Neuronal stem cell (in vitro differentiated cells): ENCODE results near the gene SRBD1.

ENCODE experiments used
- DNase-seq: peaks from one replicate; pipeline ENCODE4 v3.0.0-alpha.2; 2013; ENCODE audit warnings: low spot score
- H2AFZ ChIP-seq: one replicate; pipeline ENCODE4 v1.6.1; 2013; ENCODE audit warnings: mild to moderate bottlenecking, low read length, inconsistent platforms
- H2AK5ac ChIP-seq: 2 replicates; pipeline ENCODE4 v1.6.1; 2013; ENCODE audit warnings: low read depth, mild to moderate bottlenecking, inconsistent platforms, low read length, moderate library complexity, mixed read lengths
- H2BK120ac ChIP-seq: 2 replicates; pipeline ENCODE4 v1.6.1; 2013; ENCODE audit warnings: low read depth, mild to moderate bottlenecking, inconsistent platforms, low read length, moderate library complexity, mixed read lengths
- H2BK12ac ChIP-seq: one replicate; pipeline ENCODE4 v1.6.1; 2013; ENCODE audit warnings: low read length, inconsistent platforms
- H2BK15ac ChIP-seq: 2 replicates; pipeline ENCODE4 v1.6.1; 2013; ENCODE audit warnings: mild to moderate bottlenecking, low read length, inconsistent platforms, mixed read lengths
- H2BK5ac ChIP-seq: one replicate; pipeline ENCODE4 v1.6.1; 2013; ENCODE audit warnings: inconsistent platforms, mild to moderate bottlenecking, low read length, moderate library complexity
- H3K14ac ChIP-seq: one replicate; pipeline ENCODE4 v1.6.1; 2013; ENCODE audit warnings: low read length, inconsistent platforms
- H3K18ac ChIP-seq: 2 replicates; pipeline ENCODE4 v1.6.1; 2013; ENCODE audit warnings: low read length, inconsistent platforms
- H3K23ac ChIP-seq: 2 replicates; pipeline ENCODE4 v1.6.1; 2013; ENCODE audit warnings: low read depth, mild to moderate bottlenecking, mixed read lengths, low read length, inconsistent platforms; ENCODE audit not compliant: poor library complexity
- H3K27ac ChIP-seq: replicated peaks from 3 replicates; pipeline ENCODE4 v1.5.1; 2013; ENCODE audit warnings: low read length, inconsistent platforms
- H3K27me3 ChIP-seq, 3 experiments: 2 replicates each; pipeline ENCODE4 v1.6.1; 2013; ENCODE audit warnings: low read length in 3 of 3, mild to moderate bottlenecking in 2 of 3, inconsistent platforms in 1 of 3, low read depth in 1 of 3, mixed read lengths in 1 of 3, moderate library complexity in 1 of 3; ENCODE audit not compliant: control insufficient read depth in 3 of 3, insufficient read depth in 3 of 3
- H3K36me3 ChIP-seq, 2 donors: replicated peaks in 1 of 2; 2 replicates each; pipeline ENCODE4 v1.6.1; 2013; ENCODE audit warnings: low read length in 2 of 2; ENCODE audit not compliant: control insufficient read depth in 2 of 2, insufficient read depth in 2 of 2
- H3K4ac ChIP-seq: 2 replicates; pipeline ENCODE4 v1.6.1; 2013; ENCODE audit warnings: inconsistent platforms, mild to moderate bottlenecking, low read length, moderate library complexity
- H3K4me1 ChIP-seq, 2 donors: 1 replicate in 1 of 2; 2 replicates in 1 of 2; pipeline ENCODE4 v1.6.1; 2013; ENCODE audit warnings: low read length in 2 of 2, low read depth in 1 of 2; ENCODE audit not compliant: control insufficient read depth in 2 of 2, insufficient read depth in 1 of 2
- H3K4me2 ChIP-seq: one replicate; pipeline ENCODE4 v1.6.1; 2013; ENCODE audit warnings: mild to moderate bottlenecking, low read length, inconsistent platforms; ENCODE audit not compliant: insufficient read depth, poor library complexity, severe bottlenecking
- H3K4me3 ChIP-seq, 2 donors: 2 replicates each; pipeline ENCODE4 v1.5.1; 2013; ENCODE audit warnings: low read length in 2 of 2, mild to moderate bottlenecking in 2 of 2, inconsistent platforms in 1 of 2, moderate library complexity in 1 of 2
- H3K79me1 ChIP-seq: one replicate; pipeline ENCODE4 v1.6.1; 2013; ENCODE audit warnings: low read depth, mild to moderate bottlenecking, inconsistent platforms, low read length, moderate library complexity
- H3K9ac ChIP-seq: one replicate; pipeline ENCODE4 v1.6.1; 2013; ENCODE audit warnings: mild to moderate bottlenecking, low read depth, low read length, inconsistent platforms; ENCODE audit not compliant: poor library complexity
- H3K9me3 ChIP-seq, 2 donors: replicated peaks in 1 of 2; 2 replicates each; pipeline versions ENCODE3 to v1.6.1; 2013; ENCODE audit warnings: low read length in 2 of 2, mild to moderate bottlenecking in 2 of 2, inconsistent platforms in 1 of 2, low read depth in 1 of 2, mixed read lengths in 1 of 2, moderate library complexity in 1 of 2; ENCODE audit not compliant: control insufficient read depth in 2 of 2, insufficient read depth in 1 of 2
- H4K8ac ChIP-seq: one replicate; pipeline ENCODE4 v1.6.1; 2013; ENCODE audit warnings: low read depth, mild to moderate bottlenecking, inconsistent platforms, low read length, moderate library complexity
- H4K91ac ChIP-seq: one replicate; pipeline ENCODE4 v1.6.1; 2013; ENCODE audit warnings: low read length, low read depth, mild to moderate bottlenecking, inconsistent platforms; ENCODE audit not compliant: poor library complexity
- WGBS, 2 donors: extraction: QIAGEN DNeasy Blood & Tissue Kit; methylation state at CpG; one replicate each; pipeline ENCODE4 v1.1.7; 2013; ENCODE audit warnings: missing lambda C conversion rate in 2 of 2, mixed read lengths in 1 of 2; ENCODE audit not compliant: insufficient read length in 2 of 2, insufficient replicate concordance in 1 of 2; ENCODE audit errors: extremely low coverage in 2 of 2; 5-methylcytosine and 5-hydroxymethylcytosine counted together

SRBD1 gene

DNA sequence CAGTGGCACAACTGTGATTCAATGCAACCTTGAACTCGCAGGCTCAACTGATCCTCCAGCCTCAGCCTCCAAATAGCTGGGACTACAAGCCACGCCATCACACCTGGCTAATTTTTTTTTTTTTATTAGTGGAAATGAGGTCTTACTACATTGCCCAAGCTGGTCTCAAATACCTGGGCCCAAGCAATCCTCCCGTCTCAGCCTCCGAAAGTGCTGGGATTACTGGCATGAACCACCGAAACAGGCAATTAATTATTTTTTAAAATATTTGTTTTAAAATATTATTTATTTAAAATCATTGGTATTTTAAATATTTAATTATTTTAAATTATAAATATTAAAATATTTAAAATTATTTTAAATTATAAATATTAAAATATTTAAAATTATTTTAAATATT lies 24.5 kb downstream of the SRBD1 start:
- no CpG with 5 or more reads among the region's 5 CpGs for WGBS, 2 donors
- Histone ChIP-seq H2AK5ac (no peak overlapping the region), H3K27ac (no peak overlapping the region), H4K91ac (no peak overlapping the region), H3K4me1 (no peaks in the 10 kb centered on the region), H3K14ac (no peak overlapping the region), H3K23ac (no peak overlapping the region), H2AFZ (no peak overlapping the region), H3K27me3 (no peaks in the 10 kb centered on the region), H3K36me3 (peaks cover 2 to 25% of the 10 kb centered on the region in 2 donors), H3K79me1 (no peaks in the 10 kb centered on the region), H3K4me2 (no peak overlapping the region), H2BK5ac (no peak overlapping the region), H2BK120ac (no peak overlapping the region), H2BK12ac (no peak overlapping the region), H3K9me3 (no peaks in the 10 kb centered on the region), H3K4me3 (no peak overlapping the region), H3K9ac (no peak overlapping the region), H3K4ac (no peak overlapping the region), H3K18ac (no peak overlapping the region), H4K8ac (no peak overlapping the region), H2BK15ac (no peak overlapping the region)
- no peak for DNase-seq

GRCh38 chr2:45585267-45585861 lies 25.7 kb downstream of the SRBD1 start:
- Histone ChIP-seq H2BK5ac (no peak overlapping the region), H2AFZ (no peak overlapping the region), H3K23ac (no peak overlapping the region), H3K9me3 (no peaks in the 10 kb centered on the region), H3K18ac (no peak overlapping the region), H2BK120ac (no peak overlapping the region), H3K4ac (no peak overlapping the region), H3K79me1 (no peaks in the 10 kb centered on the region), H2BK15ac (no peak overlapping the region), H3K9ac (no peak overlapping the region), H3K27me3 (no peaks in the 10 kb centered on the region), H3K4me2 (no peak overlapping the region), H3K27ac (no peak overlapping the region), H4K91ac (no peak overlapping the region), H4K8ac (no peak overlapping the region), H2AK5ac (no peak overlapping the region), H3K4me3 (no peak overlapping the region), H3K14ac (no peak overlapping the region), H3K36me3 (peaks cover 3 to 23% of the 10 kb centered on the region in 2 donors), H2BK12ac (no peak overlapping the region), H3K4me1 (no peaks in the 10 kb centered on the region)
- WGBS, 2 donors: no CpG with 5 or more reads among the region's 5 CpGs
- no peak for DNase-seq

- Histone ChIP-seq H2BK12ac (no peak overlapping the region), H3K4me2 (no peak overlapping the region), H3K9me3 (peaks cover 0 to 8% of the 10 kb centered on the region in 2 donors), H3K36me3 (peaks cover 3 to 29% of the 10 kb centered on the region in 2 donors), H3K4me1 (no peaks in the 10 kb centered on the region), H2BK5ac (no peak overlapping the region), H4K91ac (no peak overlapping the region), H3K79me1 (no peaks in the 10 kb centered on the region), H3K9ac (no peak overlapping the region), H2BK15ac (no peak overlapping the region), H2AK5ac (no peak overlapping the region), H3K14ac (no peak overlapping the region), H2BK120ac (no peak overlapping the region), H4K8ac (no peak overlapping the region), H3K4me3 (no peak overlapping the region), H2AFZ (no peak overlapping the region), H3K4ac (no peak overlapping the region), H3K27me3 (no peaks in the 10 kb centered on the region), H3K23ac (no peak overlapping the region), H3K27ac (no peak overlapping the region), H3K18ac (no peak overlapping the region)
- DNase-seq: no peak
- no CpG with 5 or more reads among the region's 2 CpGs for WGBS, 2 donors
These were observed 27.1 kb downstream of the SRBD1 start for GRCh38 chr2:45583977-45584376.

DNA sequence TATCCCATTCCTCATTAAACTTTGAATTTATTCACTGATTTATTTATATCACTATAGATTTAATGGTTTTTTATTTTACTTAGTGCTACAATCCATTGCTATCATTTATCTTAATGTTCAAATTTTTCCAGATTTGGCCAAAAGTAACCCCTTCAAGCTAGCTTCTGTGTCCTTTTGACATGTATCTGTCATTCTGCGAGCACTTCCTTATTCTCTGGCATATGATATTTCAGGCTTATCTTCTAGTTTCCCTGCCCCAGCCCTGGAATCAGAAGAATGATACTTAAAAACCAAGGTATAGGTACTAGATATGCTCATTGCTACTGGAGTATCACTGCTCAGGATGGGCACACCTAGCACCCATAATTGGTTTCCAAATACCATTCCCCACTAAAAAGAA lies 28.5 kb downstream of the SRBD1 start:
- Histone ChIP-seq H3K9ac (no peak overlapping the region), H4K8ac (no peak overlapping the region), H2AFZ (no peak overlapping the region), H3K4me1 (no peaks in the 10 kb centered on the region), H3K4ac (no peak overlapping the region), H3K14ac (no peak overlapping the region), H2AK5ac (no peak overlapping the region), H3K4me2 (no peak overlapping the region), H4K91ac (no peak overlapping the region), H3K18ac (no peak overlapping the region), H3K9me3 (peaks cover 0 to 11% of the 10 kb centered on the region in 2 donors), H3K27ac (no peak overlapping the region), H2BK15ac (no peak overlapping the region), H2BK12ac (no peak overlapping the region), H2BK5ac (no peak overlapping the region), H3K79me1 (no peaks in the 10 kb centered on the region), H2BK120ac (no peak overlapping the region), H3K4me3 (no peak overlapping the region), H3K27me3 (no peaks in the 10 kb centered on the region), H3K36me3 (peaks cover 3 to 37% of the 10 kb centered on the region in 2 donors), H3K23ac (no peak overlapping the region)
- no CpG with 5 or more reads among the region's 1 CpG for WGBS, 2 donors
- DNase-seq: no peak
